HepG2 (cell line): Measurements from ENCODE around the gene PSMG3. TPM values are rescaled to one million over a fixed set of nuclear protein-coding genes. Genes with fewer than 3 reads are reported as not detected.

ENCODE experiments used
- ATF1 ChIP-seq: IDR thresholded peaks from 2 replicates; pipeline ENCODE4 v1.6.1; 2016; ENCODE audit warnings: mild to moderate bottlenecking, control low read depth
- BRD4 ChIP-seq: sonication (generic); formaldehyde crosslinking; IDR thresholded peaks from 2 replicates; pipeline ENCODE4 v1.4.0; 2020; ENCODE audit warnings: missing genetic modification reagents
- CHCHD3 ChIP-seq: sonication (generic); formaldehyde crosslinking; IDR thresholded peaks from 2 replicates; pipeline ENCODE4 v1.8.0; 2022; ENCODE audit warnings: mild to moderate bottlenecking, missing genetic modification reagents, moderate library complexity
- ERF ChIP-seq: IDR thresholded peaks from 2 replicates; pipeline ENCODE4 v1.6.1; 2018; ENCODE audit warnings: missing biosample characterization, missing genetic modification reagents
- SIN3A ChIP-seq: IDR thresholded peaks from 2 replicates; pipeline ENCODE4 v1.6.1; 2011; ENCODE audit warnings: low read depth, mild to moderate bottlenecking, control low read depth, low read length, borderline replicate concordance
- SMARCE1 ChIP-seq: fragments of 450-650 bp; IDR thresholded peaks from 2 replicates; pipeline ENCODE4 v1.6.1; 2017; ENCODE audit warnings: borderline replicate concordance
- TSC22D2 ChIP-seq: sonication (generic); formaldehyde crosslinking; IDR thresholded peaks from 2 replicates; pipeline ENCODE4 v1.5.1; 2020; ENCODE audit warnings: missing genetic modification reagents, mild to moderate bottlenecking, borderline replicate concordance
- ZNF230 ChIP-seq: sonication (generic); formaldehyde crosslinking; IDR thresholded peaks from 2 replicates; pipeline ENCODE4 v1.4.0; 2020; ENCODE audit warnings: mild to moderate bottlenecking, missing genetic modification reagents
- ZNF431 ChIP-seq: sonication (generic); formaldehyde crosslinking; IDR thresholded peaks from 2 replicates; pipeline ENCODE4 v1.9.0; 2022; ENCODE audit warnings: missing genetic modification reagents, low read depth, mild to moderate bottlenecking, borderline replicate concordance
- polyA plus RNA-seq, 8 experiments: library from polyadenylated mRNA; depleted of rRNA in 3 of 8; stranded (reverse) in 7 of 8; unstranded in 1 of 8; fragments of >200 nt; fragmentation: Illumina TruSeq in 4 of 8; extraction: Trizol in 4 of 8; gene quantifications; 2 replicates each; pipeline versions ENCODE4 v1.2.1 to v1.2.3, GENCODE V29; 2011 to 2016; ENCODE audit warnings: low read depth in 4 of 8, missing spikeins in 1 of 8, mixed read lengths in 1 of 8; ENCODE audit not compliant: insufficient read depth in 1 of 8
- total RNA-seq, 5 experiments: library from RNA; depleted of rRNA; stranded (reverse); fragments of >200 nt; fragmentation: Illumina TruSeq; extraction: Trizol; gene quantifications; 2 replicates each; pipeline ENCODE4 v1.2.3, GENCODE V29; 2016; ENCODE audit warnings: low read depth in 1 of 5
- TF ChIP-seq, protein P1 (sequence below): sonication (generic); formaldehyde crosslinking; IDR thresholded peaks from 2 replicates; pipeline ENCODE4 v1.5.1; 2020; ENCODE audit warnings: mild to moderate bottlenecking, missing genetic modification reagents, moderate library complexity
- TF ChIP-seq, protein P2 (sequence below): sonication (generic); formaldehyde crosslinking; IDR thresholded peaks from 2 replicates; pipeline ENCODE4 v1.5.1; 2020; ENCODE audit warnings: missing genetic modification reagents, mild to moderate bottlenecking, borderline replicate concordance
- TF ChIP-seq, protein P3 (sequence below): sonication (generic); formaldehyde crosslinking; IDR thresholded peaks from 2 replicates; pipeline ENCODE4 v1.4.0; 2020; ENCODE audit warnings: mild to moderate bottlenecking, missing genetic modification reagents, borderline replicate concordance
- TF ChIP-seq, protein P4 (sequence below): sonication (generic); formaldehyde crosslinking; IDR thresholded peaks from 2 replicates; pipeline ENCODE4 v1.4.0; 2020; ENCODE audit warnings: missing genetic modification reagents
- TF ChIP-seq, protein P5 (sequence below): sonication (generic); formaldehyde crosslinking; IDR thresholded peaks from 2 replicates; pipeline ENCODE4 v1.4.0; 2020; ENCODE audit warnings: missing genetic modification reagents; ENCODE audit errors: not compliant biosample characterization
- TF ChIP-seq, protein P6 (sequence below): IDR thresholded peaks from 2 replicates; pipeline ENCODE4 v1.6.1; 2018; ENCODE audit warnings: missing genetic modification reagents

Gene PSMG3
- total and polyA plus RNA-seq, 2 of the 13 experiments (the other 11 are each of a cell fraction or from before 2014, with no cell fraction given), result 29.6 to 48.4 TPM

DNA sequence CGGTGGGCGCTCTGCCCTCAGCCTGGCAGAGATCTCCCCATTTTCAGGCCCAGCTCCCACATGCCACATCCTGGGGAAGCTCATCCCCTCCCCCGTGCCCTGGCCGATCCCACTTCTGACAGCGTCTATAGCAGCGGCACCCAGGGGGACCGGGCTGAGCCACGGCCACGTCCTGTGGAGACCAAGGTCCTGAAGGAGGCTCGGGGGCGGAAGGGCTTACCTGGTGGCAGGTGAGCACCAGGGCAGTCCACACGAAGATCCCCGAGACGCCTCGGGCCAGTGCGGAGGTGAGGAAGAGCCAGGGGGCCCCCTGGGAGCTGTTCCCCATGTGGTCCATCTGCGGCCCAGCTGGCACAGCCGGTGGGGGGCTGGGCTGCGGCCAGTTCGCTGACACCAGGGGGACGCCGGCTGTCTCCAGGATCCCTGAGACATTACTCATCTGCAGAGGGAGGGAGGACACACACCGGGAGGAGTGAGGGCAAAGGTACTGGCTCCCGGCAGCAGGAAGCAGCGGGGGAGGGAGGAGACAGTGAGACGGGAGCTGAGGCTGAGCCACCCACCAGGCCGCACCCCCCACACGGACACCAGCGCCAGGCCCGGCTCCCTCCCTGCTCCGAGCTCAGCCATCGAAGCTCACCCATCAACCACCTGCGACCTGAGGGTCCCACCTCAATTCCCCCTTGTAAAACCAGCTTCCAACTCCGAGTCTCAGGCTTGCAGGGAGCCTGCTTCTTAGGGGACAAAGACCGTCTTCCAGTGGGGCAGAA is 14.6 kb downstream of the PSMG3 start (continued):
- TF ChIP-seq, protein P1, sequence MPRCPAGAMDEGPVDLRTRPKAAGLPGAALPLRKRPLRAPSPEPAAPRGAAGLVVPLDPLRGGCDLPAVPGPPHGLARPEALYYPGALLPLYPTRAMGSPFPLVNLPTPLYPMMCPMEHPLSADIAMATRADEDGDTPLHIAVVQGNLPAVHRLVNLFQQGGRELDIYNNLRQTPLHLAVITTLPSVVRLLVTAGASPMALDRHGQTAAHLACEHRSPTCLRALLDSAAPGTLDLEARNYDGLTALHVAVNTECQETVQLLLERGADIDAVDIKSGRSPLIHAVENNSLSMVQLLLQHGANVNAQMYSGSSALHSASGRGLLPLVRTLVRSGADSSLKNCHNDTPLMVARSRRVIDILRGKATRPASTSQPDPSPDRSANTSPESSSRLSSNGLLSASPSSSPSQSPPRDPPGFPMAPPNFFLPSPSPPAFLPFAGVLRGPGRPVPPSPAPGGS (CRISPR knock-in tag), result no peak
- TF ChIP-seq SMARCE1 (no peak), CHCHD3 (no peak), ERF (CRISPR knock-in tag) (no peak), ZNF431 (CRISPR knock-in tag) (no peak), SIN3A (peak; percentile 86; the same call in 1 of the 2 replicates), TSC22D2 (no peak; the same call in 1 of the 2 replicates), BRD4 (CRISPR knock-in tag) (no peak), ZNF230 (CRISPR knock-in tag) (no peak), ATF1 (CRISPR knock-in tag) (no peak)
- TF ChIP-seq, protein P2, sequence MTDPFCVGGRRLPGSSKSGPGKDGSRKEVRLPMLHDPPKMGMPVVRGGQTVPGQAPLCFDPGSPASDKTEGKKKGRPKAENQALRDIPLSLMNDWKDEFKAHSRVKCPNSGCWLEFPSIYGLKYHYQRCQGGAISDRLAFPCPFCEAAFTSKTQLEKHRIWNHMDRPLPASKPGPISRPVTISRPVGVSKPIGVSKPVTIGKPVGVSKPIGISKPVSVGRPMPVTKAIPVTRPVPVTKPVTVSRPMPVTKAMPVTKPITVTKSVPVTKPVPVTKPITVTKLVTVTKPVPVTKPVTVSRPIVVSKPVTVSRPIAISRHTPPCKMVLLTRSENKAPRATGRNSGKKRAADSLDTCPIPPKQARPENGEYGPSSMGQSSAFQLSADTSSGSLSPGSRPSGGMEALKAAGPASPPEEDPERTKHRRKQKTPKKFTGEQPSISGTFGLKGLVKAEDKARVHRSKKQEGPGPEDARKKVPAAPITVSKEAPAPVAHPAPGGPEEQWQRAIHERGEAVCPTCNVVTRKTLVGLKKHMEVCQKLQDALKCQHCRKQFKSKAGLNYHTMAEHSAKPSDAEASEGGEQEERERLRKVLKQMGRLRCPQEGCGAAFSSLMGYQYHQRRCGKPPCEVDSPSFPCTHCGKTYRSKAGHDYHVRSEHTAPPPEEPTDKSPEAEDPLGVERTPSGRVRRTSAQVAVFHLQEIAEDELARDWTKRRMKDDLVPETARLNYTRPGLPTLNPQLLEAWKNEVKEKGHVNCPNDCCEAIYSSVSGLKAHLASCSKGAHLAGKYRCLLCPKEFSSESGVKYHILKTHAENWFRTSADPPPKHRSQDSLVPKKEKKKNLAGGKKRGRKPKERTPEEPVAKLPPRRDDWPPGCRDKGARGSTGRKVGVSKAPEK, result no peak
- TF ChIP-seq, protein P3, sequence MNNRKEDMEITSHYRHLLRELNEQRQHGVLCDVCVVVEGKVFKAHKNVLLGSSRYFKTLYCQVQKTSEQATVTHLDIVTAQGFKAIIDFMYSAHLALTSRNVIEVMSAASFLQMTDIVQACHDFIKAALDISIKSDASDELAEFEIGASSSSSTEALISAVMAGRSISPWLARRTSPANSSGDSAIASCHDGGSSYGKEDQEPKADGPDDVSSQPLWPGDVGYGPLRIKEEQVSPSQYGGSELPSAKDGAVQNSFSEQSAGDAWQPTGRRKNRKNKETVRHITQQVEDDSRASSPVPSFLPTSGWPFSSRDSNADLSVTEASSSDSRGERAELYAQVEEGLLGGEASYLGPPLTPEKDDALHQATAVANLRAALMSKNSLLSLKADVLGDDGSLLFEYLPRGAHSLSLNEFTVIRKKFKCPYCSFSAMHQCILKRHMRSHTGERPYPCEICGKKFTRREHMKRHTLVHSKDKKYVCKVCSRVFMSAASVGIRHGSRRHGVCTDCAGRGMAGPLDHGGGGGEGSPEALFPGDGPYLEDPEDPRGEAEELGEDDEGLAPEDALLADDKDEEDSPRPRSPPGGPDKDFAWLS (CRISPR knock-in tag), result no peak
- TF ChIP-seq, protein P4, sequence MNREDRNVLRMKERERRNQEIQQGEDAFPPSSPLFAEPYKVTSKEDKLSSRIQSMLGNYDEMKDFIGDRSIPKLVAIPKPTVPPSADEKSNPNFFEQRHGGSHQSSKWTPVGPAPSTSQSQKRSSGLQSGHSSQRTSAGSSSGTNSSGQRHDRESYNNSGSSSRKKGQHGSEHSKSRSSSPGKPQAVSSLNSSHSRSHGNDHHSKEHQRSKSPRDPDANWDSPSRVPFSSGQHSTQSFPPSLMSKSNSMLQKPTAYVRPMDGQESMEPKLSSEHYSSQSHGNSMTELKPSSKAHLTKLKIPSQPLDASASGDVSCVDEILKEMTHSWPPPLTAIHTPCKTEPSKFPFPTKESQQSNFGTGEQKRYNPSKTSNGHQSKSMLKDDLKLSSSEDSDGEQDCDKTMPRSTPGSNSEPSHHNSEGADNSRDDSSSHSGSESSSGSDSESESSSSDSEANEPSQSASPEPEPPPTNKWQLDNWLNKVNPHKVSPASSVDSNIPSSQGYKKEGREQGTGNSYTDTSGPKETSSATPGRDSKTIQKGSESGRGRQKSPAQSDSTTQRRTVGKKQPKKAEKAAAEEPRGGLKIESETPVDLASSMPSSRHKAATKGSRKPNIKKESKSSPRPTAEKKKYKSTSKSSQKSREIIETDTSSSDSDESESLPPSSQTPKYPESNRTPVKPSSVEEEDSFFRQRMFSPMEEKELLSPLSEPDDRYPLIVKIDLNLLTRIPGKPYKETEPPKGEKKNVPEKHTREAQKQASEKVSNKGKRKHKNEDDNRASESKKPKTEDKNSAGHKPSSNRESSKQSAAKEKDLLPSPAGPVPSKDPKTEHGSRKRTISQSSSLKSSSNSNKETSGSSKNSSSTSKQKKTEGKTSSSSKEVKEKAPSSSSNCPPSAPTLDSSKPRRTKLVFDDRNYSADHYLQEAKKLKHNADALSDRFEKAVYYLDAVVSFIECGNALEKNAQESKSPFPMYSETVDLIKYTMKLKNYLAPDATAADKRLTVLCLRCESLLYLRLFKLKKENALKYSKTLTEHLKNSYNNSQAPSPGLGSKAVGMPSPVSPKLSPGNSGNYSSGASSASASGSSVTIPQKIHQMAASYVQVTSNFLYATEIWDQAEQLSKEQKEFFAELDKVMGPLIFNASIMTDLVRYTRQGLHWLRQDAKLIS (CRISPR knock-in tag), result no peak
- TF ChIP-seq, protein P5, sequence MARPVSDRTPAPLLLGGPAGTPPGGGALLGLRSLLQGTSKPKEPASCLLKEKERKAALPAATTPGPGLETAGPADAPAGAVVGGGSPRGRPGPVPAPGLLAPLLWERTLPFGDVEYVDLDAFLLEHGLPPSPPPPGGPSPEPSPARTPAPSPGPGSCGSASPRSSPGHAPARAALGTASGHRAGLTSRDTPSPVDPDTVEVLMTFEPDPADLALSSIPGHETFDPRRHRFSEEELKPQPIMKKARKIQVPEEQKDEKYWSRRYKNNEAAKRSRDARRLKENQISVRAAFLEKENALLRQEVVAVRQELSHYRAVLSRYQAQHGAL, result no peak
- TF ChIP-seq, protein P6, sequence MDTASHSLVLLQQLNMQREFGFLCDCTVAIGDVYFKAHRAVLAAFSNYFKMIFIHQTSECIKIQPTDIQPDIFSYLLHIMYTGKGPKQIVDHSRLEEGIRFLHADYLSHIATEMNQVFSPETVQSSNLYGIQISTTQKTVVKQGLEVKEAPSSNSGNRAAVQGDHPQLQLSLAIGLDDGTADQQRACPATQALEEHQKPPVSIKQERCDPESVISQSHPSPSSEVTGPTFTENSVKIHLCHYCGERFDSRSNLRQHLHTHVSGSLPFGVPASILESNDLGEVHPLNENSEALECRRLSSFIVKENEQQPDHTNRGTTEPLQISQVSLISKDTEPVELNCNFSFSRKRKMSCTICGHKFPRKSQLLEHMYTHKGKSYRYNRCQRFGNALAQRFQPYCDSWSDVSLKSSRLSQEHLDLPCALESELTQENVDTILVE (CRISPR knock-in tag), result no peak
